GM21360 (cell line): Measurements from ENCODE around the gene CHRNA1.

Source experiments
- ATAC-seq: cut with Tn5 transposase; IDR thresholded peaks from one replicate; pipeline ENCODE4 v1.9.1; 2021; ENCODE audit warnings: mild to moderate bottlenecking, moderate library complexity; ENCODE audit not compliant: unreplicated experiment

Gene CHRNA1

GRCh38 chr2:174784316-174784715 lies 20.0 kb upstream of the CHRNA1 start:
- no peak for ATAC-seq

- ATAC-seq = no peak
Observed at GRCh38 chr2:174781996-174782395, 17.7 kb upstream of the CHRNA1 start.

GRCh38 chr2:174781298-174781697 lies 17.0 kb upstream of the CHRNA1 start:
- ATAC-seq = no peak

GRCh38 chr2:174780856-174781255 lies 16.6 kb upstream of the CHRNA1 start:
- no peak for ATAC-seq

- no peak for ATAC-seq
Observed at GRCh38 chr2:174780191-174780840, 16.0 kb upstream of the CHRNA1 start.

- no peak for ATAC-seq
Observed at GRCh38 chr2:174779361-174779928, 15.2 kb upstream of the CHRNA1 start.

- ATAC-seq = peak; percentile 79
Observed at GRCh38 chr2:174778085-174778981, 14.1 kb upstream of the CHRNA1 start.

- no peak for ATAC-seq
Observed at GRCh38 chr2:174777347-174778084, 13.2 kb upstream of the CHRNA1 start.

GRCh38 chr2:174776675-174777074 lies 12.4 kb upstream of the CHRNA1 start:
- ATAC-seq = no peak

GRCh38 chr2:174776223-174776622 lies 12.0 kb upstream of the CHRNA1 start:
- no peak for ATAC-seq

- ATAC-seq = no peak
Observed at GRCh38 chr2:174775571-174775980, 11.3 kb upstream of the CHRNA1 start.

GRCh38 chr2:174774886-174775285 lies 10.6 kb upstream of the CHRNA1 start:
- ATAC-seq = no peak

GRCh38 chr2:174773215-174773614 lies 8.9 kb upstream of the CHRNA1 start:
- no peak for ATAC-seq

- no peak for ATAC-seq
Observed at GRCh38 chr2:174772472-174772801, 8.2 kb upstream of the CHRNA1 start.

- ATAC-seq = no peak
Observed at GRCh38 chr2:174771631-174772471, 7.6 kb upstream of the CHRNA1 start.

GRCh38 chr2:174771136-174771535 lies 6.9 kb upstream of the CHRNA1 start:
- ATAC-seq = no peak

- ATAC-seq = no peak
Observed at GRCh38 chr2:174768557-174768956, 4.3 kb upstream of the CHRNA1 start.

- ATAC-seq = no peak
Observed at GRCh38 chr2:174766271-174766670, 2.0 kb upstream of the CHRNA1 start.

- no peak for ATAC-seq
Observed at GRCh38 chr2:174765576-174765975, 1.3 kb upstream of the CHRNA1 start.

- no peak for ATAC-seq
Observed at GRCh38 chr2:174763780-174764179, 492 bp downstream of the CHRNA1 start.
